Vagina (tissue), 2 donors: ENCODE results near the gene CXXC4. TPM values are rescaled to one million over a fixed set of nuclear protein-coding genes. Genes with fewer than 3 reads are reported as not detected.

Experiments used
- DNase-seq, 2 donors: peaks; one replicate each; pipeline ENCODE4 v3.0.0-alpha.2; 2017; ENCODE audit errors: extremely low spot score in 2 of 2
- H3K27ac ChIP-seq: fragments of 200-600 bp; sonication (generic); one replicate; pipeline ENCODE4 v1.5.1; 2019
- H3K27me3 ChIP-seq: fragments of 200-600 bp; sonication (generic); one replicate; pipeline ENCODE4 v1.5.1; 2019
- H3K36me3 ChIP-seq, 2 donors: fragments of 200-600 bp; sonication (generic); one replicate each; pipeline ENCODE4 v1.5.1; 2017 to 2019
- H3K4me1 ChIP-seq: fragments of 200-600 bp; sonication (generic); one replicate; pipeline ENCODE4 v1.5.1; 2019
- H3K4me3 ChIP-seq, 2 donors: fragments of 200-600 bp; sonication (generic); 1 replicate in 1 of 2; 2 replicates in 1 of 2; pipeline ENCODE4 v1.5.1; 2016 to 2019
- H3K9me3 ChIP-seq: fragments of 200-600 bp; sonication (generic); one replicate; pipeline ENCODE4 v1.5.1; 2019
- POLR2A ChIP-seq, 2 donors: fragments of 450-650 bp; IDR thresholded peaks; one replicate each; pipeline ENCODE4 v1.6.1; 2017; ENCODE audit warnings: antibody characterized with exemption in 2 of 2, mild to moderate bottlenecking in 2 of 2, moderate library complexity in 2 of 2
- POLR2AphosphoS5 ChIP-seq, 2 donors: sonication (generic); formaldehyde crosslinking; IDR thresholded peaks; one replicate each; pipeline ENCODE4 v1.9.0; 2017; ENCODE audit warnings: antibody characterized with exemption in 2 of 2, mild to moderate bottlenecking in 2 of 2, low read depth in 1 of 2; ENCODE audit not compliant: insufficient read depth in 1 of 2
- intact Hi-C: fragments of 100-400 bp; cut with DNase I; formaldehyde crosslinking; loops from one replicate; pipeline ENCODE4 v1.15.1; 2023
- total RNA-seq: library from RNA; depleted of rRNA; stranded (reverse); fragments of >200 nt; gene quantifications from one replicate; pipeline ENCODE4 v1.2.3, GENCODE V29; 2016
- TF ChIP-seq, protein P1 (sequence below), 3 experiments: fragments of 450-650 bp in 2 of 3; fragments of 200-600 bp in 1 of 3; sonication (generic) in 1 of 3; IDR thresholded peaks; one replicate each; pipeline ENCODE4 v1.5.1; 2017 to 2019; ENCODE audit warnings: antibody characterized with exemption in 3 of 3, mild to moderate bottlenecking in 2 of 3, moderate library complexity in 2 of 3

The CXXC4 gene
- 0.74 TPM for total RNA-seq

- DNase-seq = no peak
- TF ChIP-seq POLR2AphosphoS5 (IDR thresholded peaks at IDR 0.05; ENCODE audit: insufficient read depth in 1 of 2, low read depth in 1 of 2) (no peak), POLR2A (IDR thresholded peaks at IDR 0.05) (no peak)
- TF ChIP-seq, protein P1, sequence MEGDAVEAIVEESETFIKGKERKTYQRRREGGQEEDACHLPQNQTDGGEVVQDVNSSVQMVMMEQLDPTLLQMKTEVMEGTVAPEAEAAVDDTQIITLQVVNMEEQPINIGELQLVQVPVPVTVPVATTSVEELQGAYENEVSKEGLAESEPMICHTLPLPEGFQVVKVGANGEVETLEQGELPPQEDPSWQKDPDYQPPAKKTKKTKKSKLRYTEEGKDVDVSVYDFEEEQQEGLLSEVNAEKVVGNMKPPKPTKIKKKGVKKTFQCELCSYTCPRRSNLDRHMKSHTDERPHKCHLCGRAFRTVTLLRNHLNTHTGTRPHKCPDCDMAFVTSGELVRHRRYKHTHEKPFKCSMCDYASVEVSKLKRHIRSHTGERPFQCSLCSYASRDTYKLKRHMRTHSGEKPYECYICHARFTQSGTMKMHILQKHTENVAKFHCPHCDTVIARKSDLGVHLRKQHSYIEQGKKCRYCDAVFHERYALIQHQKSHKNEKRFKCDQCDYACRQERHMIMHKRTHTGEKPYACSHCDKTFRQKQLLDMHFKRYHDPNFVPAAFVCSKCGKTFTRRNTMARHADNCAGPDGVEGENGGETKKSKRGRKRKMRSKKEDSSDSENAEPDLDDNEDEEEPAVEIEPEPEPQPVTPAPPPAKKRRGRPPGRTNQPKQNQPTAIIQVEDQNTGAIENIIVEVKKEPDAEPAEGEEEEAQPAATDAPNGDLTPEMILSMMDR (IDR thresholded peaks at IDR 0.05) = no peak
- Histone ChIP-seq H3K36me3 (no peaks in the 10 kb centered on the region), H3K27ac (peak within 1 kb of the TSS; percentile 53), H3K4me1 (peaks cover 29% of the 10 kb centered on the region), H3K9me3 (no peaks in the 10 kb centered on the region), H3K4me3 (peak within 1 kb of the TSS; percentile 49 to 58), H3K27me3 (no peaks in the 10 kb centered on the region)
- intact Hi-C loops = no loop called here
Measured at GRCh38 chr4:104494822-104495559, at the start of gene CXXC4. Gene CXXC4 (minus strand): TSS chr4:104494894. CDS start chr4:104491802, 3,092 bp downstream.

DNA sequence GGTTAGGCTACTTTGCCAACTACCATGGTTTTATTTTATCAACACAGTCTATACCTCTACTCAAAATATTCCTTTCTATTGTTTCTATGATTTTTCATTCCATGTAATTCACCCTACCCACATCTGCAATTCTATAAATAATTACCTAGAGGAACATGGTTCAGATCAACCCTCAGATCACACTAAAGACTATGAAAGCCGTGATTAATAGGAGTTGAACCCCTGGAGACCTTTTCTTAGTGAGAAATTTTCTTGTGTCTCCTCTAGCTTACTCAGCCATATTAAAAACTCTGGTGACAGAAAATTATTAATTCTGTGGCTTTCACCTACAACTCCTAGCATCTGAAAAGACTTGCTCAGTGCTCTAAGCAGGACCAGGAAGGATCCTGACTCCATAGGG lies 38.5 kb upstream of the CXXC4 start:
- no peaks in the 10 kb centered on the region for H3K27me3 ChIP-seq
- H3K9me3 ChIP-seq = no peaks in the 10 kb centered on the region
- no peaks in the 10 kb centered on the region for H3K36me3 ChIP-seq
- no peak for DNase-seq
- H3K4me1 ChIP-seq = no peaks in the 10 kb centered on the region
- intact Hi-C loops = no loop called here
- H3K27ac ChIP-seq = no peak overlapping the region
- TF ChIP-seq, protein P1 (IDR thresholded peaks at IDR 0.05) = no peak
- TF ChIP-seq POLR2AphosphoS5 (IDR thresholded peaks at IDR 0.05; ENCODE audit: insufficient read depth in 1 of 2, low read depth in 1 of 2) (no peak), POLR2A (IDR thresholded peaks at IDR 0.05) (no peak)
- H3K4me3 ChIP-seq = no peak overlapping the region

DNA sequence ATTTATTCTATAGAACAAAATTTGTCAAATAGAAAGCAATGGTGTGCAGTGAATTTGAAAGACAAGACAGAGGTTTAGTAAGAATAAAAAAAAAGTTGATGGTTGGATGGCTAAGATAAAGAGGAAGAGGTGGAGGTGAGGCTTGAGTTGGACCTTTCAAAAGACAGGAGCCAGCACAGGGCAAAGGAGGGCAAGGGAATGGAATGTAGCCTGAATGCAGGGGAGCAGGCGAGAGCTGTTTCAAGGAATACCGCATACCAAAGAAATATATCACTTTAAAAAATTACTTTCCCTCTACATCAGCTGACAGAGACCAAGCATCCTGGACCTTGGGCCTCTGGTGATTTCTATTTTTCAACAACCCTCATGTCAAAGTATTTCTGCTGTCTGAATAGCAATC lies 38.0 kb upstream of the CXXC4 start:
- Histone ChIP-seq H3K4me3 (no peak overlapping the region), H3K4me1 (no peaks in the 10 kb centered on the region), H3K9me3 (no peaks in the 10 kb centered on the region), H3K27me3 (no peaks in the 10 kb centered on the region), H3K36me3 (no peaks in the 10 kb centered on the region), H3K27ac (no peak overlapping the region)
- no peak for DNase-seq
- intact Hi-C loops = no loop called here
- TF ChIP-seq POLR2AphosphoS5 (IDR thresholded peaks at IDR 0.05; ENCODE audit: insufficient read depth in 1 of 2, low read depth in 1 of 2) (no peak), POLR2A (IDR thresholded peaks at IDR 0.05) (no peak)
- TF ChIP-seq, protein P1 (IDR thresholded peaks at IDR 0.05) = no peak

DNA sequence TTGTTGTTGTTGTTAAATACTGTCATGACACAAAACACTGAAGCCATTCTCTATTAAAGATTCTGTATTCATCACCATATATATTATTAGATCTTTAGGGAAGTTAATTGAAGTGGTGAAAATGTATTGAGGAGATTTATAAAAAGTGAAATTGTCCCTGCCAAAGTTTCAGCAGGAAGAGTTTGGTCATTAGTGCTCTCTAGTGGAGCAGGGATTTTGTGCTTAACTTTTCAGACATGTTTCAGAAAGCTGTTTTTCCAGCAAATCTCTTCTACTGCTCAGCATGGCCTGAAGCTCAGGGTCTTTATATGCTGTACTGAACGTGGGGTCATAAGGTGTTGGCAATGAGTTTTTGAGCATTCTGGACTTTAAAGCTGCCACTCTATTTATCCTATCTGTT lies 36.7 kb upstream of the CXXC4 start:
- intact Hi-C loops = no loop called here
- Histone ChIP-seq H3K27ac (no peak overlapping the region), H3K27me3 (no peaks in the 10 kb centered on the region), H3K4me1 (no peaks in the 10 kb centered on the region), H3K9me3 (no peaks in the 10 kb centered on the region), H3K36me3 (no peaks in the 10 kb centered on the region), H3K4me3 (no peak overlapping the region)
- no peak for TF ChIP-seq POLR2A (IDR thresholded peaks at IDR 0.05)
- DNase-seq = no peak

DNA sequence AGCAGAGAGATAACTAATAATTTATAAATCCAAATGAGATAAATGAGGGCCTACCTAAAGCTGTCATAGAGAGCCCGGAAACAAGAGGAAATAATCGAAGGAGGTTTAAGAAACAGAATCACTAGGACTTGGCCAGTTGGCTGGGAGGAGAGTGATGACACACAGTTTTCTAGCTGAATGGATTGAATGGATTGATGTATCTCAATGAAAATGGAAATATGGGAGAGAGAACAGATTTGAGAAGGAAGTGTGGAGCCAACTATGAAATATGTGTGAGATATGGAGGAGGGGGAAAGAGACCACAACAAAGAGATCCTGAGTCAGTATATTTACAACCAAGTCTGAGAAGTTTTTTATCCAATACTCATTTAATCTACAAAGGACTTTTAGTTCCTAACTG lies 35.7 kb upstream of the CXXC4 start:
- DNase-seq = no peak
- TF ChIP-seq POLR2A (IDR thresholded peaks at IDR 0.05) = no peak
- TF ChIP-seq, protein P1 (IDR thresholded peaks at IDR 0.05) = no peak
- intact Hi-C loops = no loop called here

More for the DNA sequence above, 35.7 kb upstream of the CXXC4 start:
- Histone ChIP-seq H3K4me3 (no peak overlapping the region), H3K36me3 (no peaks in the 10 kb centered on the region), H3K27ac (no peak overlapping the region), H3K27me3 (no peaks in the 10 kb centered on the region), H3K4me1 (no peaks in the 10 kb centered on the region), H3K9me3 (no peaks in the 10 kb centered on the region)
